DOHH2 (cell line): ENCODE results near the gene ARHGAP44.

Experiments
- CTCF ChIP-seq: fragments of 200-600 bp; sonication (generic); IDR thresholded peaks from one replicate; pipeline ENCODE4 v1.5.1; 2014; ENCODE audit warnings: antibody characterized with exemption, mild to moderate bottlenecking, low read depth, low read length; ENCODE audit not compliant: poor library complexity, severe bottlenecking
- EZH2phosphoT487 ChIP-seq: fragments of 200-600 bp; sonication (generic); IDR thresholded peaks from 2 replicates; pipeline ENCODE4 v1.6.1; 2017; ENCODE audit warnings: borderline replicate concordance, mild to moderate bottlenecking, antibody characterized with exemption, low read length, moderate library complexity, mixed read lengths

- TF ChIP-seq CTCF = no peak
- no peak for TF ChIP-seq EZH2phosphoT487
These were observed 44.5 kb upstream of the ARHGAP44 start for GRCh38 chr17:12744786-12745185.
